Sigmoid colon (tissue), 7 donors: ENCODE measurements around the gene SHKBP1. TPM values are rescaled to one million over a fixed set of nuclear protein-coding genes. Genes with fewer than 3 reads are reported as not detected.

Experiments used
- DNase-seq: peaks from one replicate; pipeline ENCODE4 v3.0.0-alpha.2; 2019
- H3K27ac ChIP-seq, 4 donors: fragments of 200-600 bp; sonication (generic); one replicate each; pipeline ENCODE4 v1.5.1; 2016 to 2019; ENCODE audit warnings: mild to moderate bottlenecking in 1 of 4
- H3K27me3 ChIP-seq, 3 donors: fragments of 200-600 bp; sonication (generic); one replicate each; pipeline ENCODE4 v1.5.1; 2019; ENCODE audit warnings: mild to moderate bottlenecking in 1 of 3
- H3K36me3 ChIP-seq, 4 donors: fragments of 200-600 bp; sonication (generic); one replicate each; pipeline ENCODE4 v1.5.1; 2016 to 2019
- H3K4me1 ChIP-seq, 4 donors: fragments of 200-600 bp; sonication (generic); one replicate each; pipeline ENCODE4 v1.5.1; 2017 to 2019
- H3K4me3 ChIP-seq, 4 donors: fragments of 200-600 bp; sonication (generic); one replicate each; pipeline ENCODE4 v1.5.1; 2017 to 2019; ENCODE audit warnings: mild to moderate bottlenecking in 2 of 4, moderate library complexity in 1 of 4
- H3K9me3 ChIP-seq, 4 donors: fragments of 200-600 bp in 3 of 4; sonication (generic) in 3 of 4; one replicate each; pipeline versions ENCODE4 v1.5.1 to v1.6.1; 2013 to 2019
- CTCF ChIP-seq, 4 experiments: fragments of 450-650 bp in 3 of 4; fragments of 200-600 bp in 1 of 4; IDR thresholded peaks; one replicate each; pipeline ENCODE4 v1.5.1; 2016 to 2019; ENCODE audit warnings: antibody characterized with exemption in 4 of 4, mild to moderate bottlenecking in 3 of 4, moderate library complexity in 2 of 4
- EP300 ChIP-seq, 4 donors: sonication (generic); formaldehyde crosslinking; IDR thresholded peaks; one replicate each; pipeline ENCODE4 v1.6.1; 2017; ENCODE audit warnings: antibody characterized with exemption in 4 of 4
- POLR2A ChIP-seq, 2 donors: fragments of 450-650 bp; IDR thresholded peaks; one replicate each; pipeline ENCODE4 v1.6.1; 2016; ENCODE audit warnings: antibody characterized with exemption in 2 of 2, mild to moderate bottlenecking in 2 of 2, moderate library complexity in 2 of 2
- POLR2AphosphoS5 ChIP-seq, 4 donors: sonication (generic); formaldehyde crosslinking; IDR thresholded peaks; one replicate each; pipeline ENCODE4 v1.6.1; 2017; ENCODE audit warnings: antibody characterized with exemption in 4 of 4
- WGBS, 2 donors: extraction: QIAGEN DNeasy Blood & Tissue Kit; methylation state at CpG; one replicate each; pipeline ENCODE4 v1.1.7; 2013; 5-methylcytosine and 5-hydroxymethylcytosine counted together
- intact Hi-C: fragments of 100-400 bp; cut with DNase I; formaldehyde crosslinking; loops from one replicate; pipeline ENCODE4 v1.15.1; 2023
- polyA plus RNA-seq, 3 donors: library from polyadenylated mRNA; stranded (reverse); fragments of 200-250 nt; gene quantifications; one replicate each; pipeline ENCODE4 v1.2.3, GENCODE V29; 2013
- total RNA-seq, 4 donors: library from RNA; depleted of rRNA; stranded (reverse); fragments of >200 nt; gene quantifications; one replicate each; pipeline ENCODE4 v1.1.0, GENCODE V29; 2016
- donor health status: healthy with polysubstance abuse.
- donor health status: Bipolar disorder and iron deficiency.
- donor health status: healthy.

SHKBP1 gene
- total and polyA plus RNA-seq, 7 donors = 15.9 to 81.0 (median 36.3) TPM

GRCh38 chr19:40565355-40565754, 11.3 kb upstream of the SHKBP1 start:
- no peak for DNase-seq
- 47 to 77% methylated on average over 7 of the region's 7 CpGs for WGBS, 2 donors
- Histone ChIP-seq H3K4me1 (peaks cover 0 to 16% (median 12%) of the 10 kb centered on the region in 4 donors), H3K27me3 (peaks cover 14 to 42% (median 32%) of the 10 kb centered on the region in 3 donors), H3K9me3 (no peaks in the 10 kb centered on the region), H3K36me3 (no peaks in the 10 kb centered on the region), H3K27ac (no peak overlapping the region), H3K4me3 (no peak overlapping the region)
- intact Hi-C loops = no loop called here
- TF ChIP-seq POLR2A (IDR thresholded peaks at IDR 0.05) = no peak
- TF ChIP-seq CTCF (IDR thresholded peaks at IDR 0.05) = no peak
- TF ChIP-seq POLR2AphosphoS5 (IDR thresholded peaks at IDR 0.05) = no peak
- no peak for TF ChIP-seq EP300 (IDR thresholded peaks at IDR 0.05)

- TF ChIP-seq POLR2AphosphoS5 (IDR thresholded peaks at IDR 0.05) (no peak), EP300 (IDR thresholded peaks at IDR 0.05) (no peak), POLR2A (IDR thresholded peaks at IDR 0.05) (no peak), CTCF (IDR thresholded peaks at IDR 0.05) (no peak)
- Histone ChIP-seq H3K27ac (no peak overlapping the region), H3K36me3 (no peaks in the 10 kb centered on the region), H3K27me3 (peaks cover 14 to 42% (median 32%) of the 10 kb centered on the region in 3 donors), H3K9me3 (no peaks in the 10 kb centered on the region), H3K4me3 (no peak overlapping the region), H3K4me1 (peaks cover 0 to 18% (median 13%) of the 10 kb centered on the region in 4 donors)
- intact Hi-C loops = no loop called here
- no peak for DNase-seq
- 39 to 79% methylated on average over 14 of the region's 14 CpGs for WGBS, 2 donors
These were observed 10.7 kb upstream of the SHKBP1 start for GRCh38 chr19:40565910-40566495.

GRCh38 chr19:40567040-40567749, 9.5 kb upstream of the SHKBP1 start:
- Histone ChIP-seq H3K9me3 (no peaks in the 10 kb centered on the region), H3K36me3 (no peaks in the 10 kb centered on the region), H3K27me3 (peaks cover 14 to 42% (median 32%) of the 10 kb centered on the region in 3 donors), H3K4me1 (peaks cover 0 to 18% (median 13%) of the 10 kb centered on the region in 4 donors), H3K4me3 (peak overlapping the region in 3 of 4 donors; percentile 19 to 36 (median 30)), H3K27ac (no peak overlapping the region)
- intact Hi-C loops = no loop called here
- TF ChIP-seq POLR2AphosphoS5 (IDR thresholded peaks at IDR 0.05) (no peak), CTCF (IDR thresholded peaks at IDR 0.05) (no peak), EP300 (IDR thresholded peaks at IDR 0.05) (no peak), POLR2A (IDR thresholded peaks at IDR 0.05) (no peak)
- WGBS, 2 donors = 17 to 22% methylated on average over 20 of the region's 20 CpGs
- no peak for DNase-seq

GRCh38 chr19:40567750-40568494, 8.8 kb upstream of the SHKBP1 start:
- peaks cover 14 to 42% (median 32%) of the 10 kb centered on the region in 3 donors for H3K27me3 ChIP-seq
- intact Hi-C loops = no loop called here
- no peaks in the 10 kb centered on the region for H3K36me3 ChIP-seq
- H3K27ac ChIP-seq = no peak overlapping the region
- WGBS, 2 donors = 9 to 14% methylated on average over 70 of the region's 70 CpGs
- H3K4me1 ChIP-seq = peaks cover 0 to 18% (median 13%) of the 10 kb centered on the region in 4 donors
- no peak for DNase-seq
- peak overlapping the region in 3 of 4 donors; percentile 19 to 36 (median 30) for H3K4me3 ChIP-seq
- TF ChIP-seq CTCF (IDR thresholded peaks at IDR 0.05) = no peak
- no peak for TF ChIP-seq POLR2A (IDR thresholded peaks at IDR 0.05)
- TF ChIP-seq POLR2AphosphoS5 (IDR thresholded peaks at IDR 0.05) = no peak
- TF ChIP-seq EP300 (IDR thresholded peaks at IDR 0.05) = no peak
- H3K9me3 ChIP-seq = no peaks in the 10 kb centered on the region
